ENCODE data around the gene ZNF292.
"Not testable (repeated sequence)": the region's sequence is repeated elsewhere in the genome, so short reads cannot be mapped to it uniquely, and the experiment has no call there.

ZNF292 gene

GRCh38 chr6:87222676-87223075 lies 67.3 kb downstream of the ZNF292 start:
- no peak for DNase-seq

- no peak for DNase-seq
Measured at GRCh38 chr6:87224971-87225370, 69.6 kb downstream of the ZNF292 start.

DNA sequence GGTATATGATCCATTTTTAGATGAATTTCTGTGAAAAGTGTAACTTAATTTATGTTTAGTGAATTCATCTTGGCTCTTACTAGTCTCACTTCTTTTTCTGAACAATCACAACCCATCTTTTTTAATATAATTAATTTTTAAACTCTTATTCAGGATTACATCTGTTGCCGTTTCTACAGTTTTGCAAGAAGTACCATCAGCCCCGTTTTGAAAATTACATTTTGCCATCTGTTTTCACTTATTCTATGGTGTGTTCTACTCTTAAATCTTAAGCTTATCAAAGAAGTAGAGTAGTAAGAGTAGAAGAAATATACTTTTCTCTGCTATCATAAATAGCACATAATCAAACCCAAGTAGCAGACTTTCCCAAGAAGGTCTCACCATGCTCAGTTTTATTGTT lies 70.1 kb downstream of the ZNF292 start:
- no peak for DNase-seq

- DNase-seq = no peak
Measured at GRCh38 chr6:87225937-87226336, 70.6 kb downstream of the ZNF292 start.

- no peak for DNase-seq
Measured at GRCh38 chr6:87230801-87231200, 75.4 kb downstream of the ZNF292 start.

DNA sequence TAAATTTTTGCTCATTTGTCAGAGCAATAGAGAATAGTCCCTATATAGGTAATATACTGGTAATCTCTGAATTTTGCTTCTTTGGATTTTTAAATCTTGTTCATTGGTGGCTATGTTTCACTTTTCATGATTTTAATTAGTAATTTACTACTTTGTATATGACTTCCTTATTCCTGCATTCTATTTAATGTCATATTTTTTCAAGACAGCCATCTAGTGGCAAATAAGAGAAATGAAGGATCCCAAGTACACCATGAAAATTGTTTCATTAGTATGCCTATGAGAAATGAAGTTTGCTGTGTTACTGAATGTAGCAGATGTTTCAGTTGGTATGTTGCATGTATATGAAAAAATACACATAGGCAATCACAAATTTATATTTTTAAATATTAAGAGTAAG lies 82.4 kb downstream of the ZNF292 start:
- no peak for DNase-seq

DNA sequence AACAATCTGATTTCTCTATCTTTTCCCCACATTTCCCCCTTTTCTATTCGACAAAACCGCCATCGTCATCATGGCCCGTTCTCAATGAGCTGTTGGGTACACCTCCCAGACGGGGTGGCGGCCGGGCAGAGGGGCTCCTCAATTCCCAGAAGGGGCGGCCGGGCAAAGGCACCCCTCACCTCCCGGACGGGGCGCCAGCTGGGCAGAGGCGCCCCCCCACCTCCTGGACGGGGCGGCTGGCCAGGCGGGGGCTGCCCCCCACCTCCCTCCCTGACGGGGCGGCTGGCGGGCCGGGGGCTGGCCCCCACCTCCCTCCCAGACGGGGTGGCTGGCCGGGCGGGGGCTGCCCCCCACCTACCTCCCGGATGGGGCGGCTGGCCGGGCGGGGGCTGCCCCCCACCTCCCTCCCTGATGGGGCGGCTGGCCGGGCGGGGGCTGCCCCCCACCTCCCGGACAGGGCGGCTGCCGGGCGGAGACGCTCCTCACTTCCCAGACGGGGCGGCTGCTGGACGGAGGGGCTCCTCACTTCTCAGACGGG lies 83.8 kb downstream of the ZNF292 start:
- not testable (repeated sequence) for DNase-seq

- no peak for DNase-seq
Measured at GRCh38 chr6:87241304-87241703, 85.9 kb downstream of the ZNF292 start.

- no peak for DNase-seq
Measured at GRCh38 chr6:87242311-87242710, 86.9 kb downstream of the ZNF292 start.

GRCh38 chr6:87243812-87244211 lies 88.4 kb downstream of the ZNF292 start:
- DNase-seq = no peak

GRCh38 chr6:87244380-87244779 lies 89.0 kb downstream of the ZNF292 start:
- DNase-seq = no peak

DNA sequence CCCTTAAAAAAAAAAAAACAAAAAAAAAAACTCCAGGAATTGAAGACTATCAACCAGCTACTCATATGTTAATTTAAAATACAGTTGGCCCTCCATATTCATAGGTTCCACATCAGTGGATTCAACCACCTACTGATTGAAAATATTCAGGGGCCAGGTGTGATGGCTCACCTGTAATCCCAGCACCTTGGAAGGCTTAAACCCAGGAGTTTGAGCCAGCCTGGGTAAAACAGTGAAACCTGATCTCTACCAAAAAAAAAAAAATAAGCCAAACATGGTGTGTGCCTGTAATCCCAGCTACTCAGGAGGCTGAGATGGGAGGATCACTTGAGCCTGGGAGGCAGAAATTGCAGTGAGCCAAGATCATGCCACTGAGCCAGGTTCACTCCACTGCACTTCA lies 94.7 kb downstream of the ZNF292 start:
- no peak for DNase-seq

DNA sequence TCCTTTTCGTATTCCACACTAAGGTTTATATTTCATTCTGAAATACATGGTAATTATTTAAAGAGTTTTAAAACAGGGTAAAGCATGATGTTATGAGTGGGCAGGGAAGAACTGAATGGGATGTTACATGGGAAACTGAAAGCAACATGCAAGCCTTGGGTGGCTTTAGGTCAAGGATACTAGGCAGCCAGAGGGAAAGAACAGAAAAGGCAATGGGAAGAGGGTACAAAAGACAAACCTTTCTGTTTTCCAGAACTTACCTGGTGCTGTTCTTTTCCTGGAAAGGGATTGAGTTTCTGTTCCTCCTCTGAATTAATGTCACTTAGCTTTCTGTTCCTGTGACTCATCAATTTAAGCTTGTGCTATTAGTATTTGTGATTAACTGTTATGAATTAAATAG lies 95.9 kb downstream of the ZNF292 start:
- no peak for DNase-seq

DNA sequence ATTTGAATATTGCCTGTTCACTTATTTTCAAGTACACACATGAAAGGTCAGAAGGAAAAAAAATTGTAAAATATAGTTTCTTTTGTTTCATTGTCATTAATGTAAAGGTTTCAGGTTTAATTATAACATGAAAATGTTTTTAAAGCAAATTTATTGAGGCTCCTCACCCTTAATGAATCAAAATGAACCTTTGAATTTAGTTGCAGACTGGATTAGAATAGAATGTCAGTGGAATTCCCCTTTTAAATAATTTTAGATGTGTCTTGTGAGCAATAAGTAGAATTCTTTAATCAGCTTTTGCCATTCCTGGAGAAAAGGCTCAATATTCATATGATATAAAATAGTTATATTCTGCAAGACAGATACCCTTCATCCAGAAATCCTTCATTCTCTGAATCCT lies 96.4 kb downstream of the ZNF292 start:
- DNase-seq = no peak

DNA sequence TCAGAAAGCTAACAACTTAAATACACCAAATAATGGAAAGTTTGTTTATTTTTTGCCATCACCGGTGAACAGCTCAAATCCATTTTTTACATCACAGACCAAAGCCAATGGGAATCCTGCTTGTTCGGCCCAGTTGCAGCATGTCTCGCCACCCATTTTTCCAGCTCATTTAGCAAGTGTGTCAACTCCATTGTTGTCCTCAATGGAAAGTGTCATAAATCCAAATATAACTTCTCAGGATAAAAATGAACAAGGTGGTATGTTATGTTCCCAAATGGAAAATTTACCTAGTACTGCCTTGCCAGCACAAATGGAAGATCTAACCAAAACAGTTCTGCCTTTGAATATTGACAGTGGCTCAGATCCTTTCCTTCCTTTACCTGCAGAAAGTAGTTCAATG lies 101.7 kb downstream of the ZNF292 start:
- no peak for DNase-seq

DNA sequence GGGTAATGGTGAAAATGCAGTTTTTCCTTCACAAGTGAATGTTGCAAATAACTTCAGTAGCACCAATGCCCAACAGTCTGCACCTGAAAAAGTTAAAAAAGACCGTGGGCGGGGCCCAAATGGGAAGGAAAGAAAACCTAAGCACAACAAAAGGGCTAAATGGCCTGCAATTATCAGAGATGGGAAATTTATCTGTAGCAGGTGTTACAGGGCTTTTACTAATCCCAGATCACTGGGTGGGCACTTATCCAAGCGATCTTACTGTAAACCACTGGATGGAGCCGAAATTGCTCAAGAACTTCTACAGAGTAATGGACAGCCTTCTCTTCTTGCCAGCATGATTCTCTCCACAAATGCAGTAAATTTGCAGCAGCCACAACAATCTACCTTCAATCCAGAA lies 102.2 kb downstream of the ZNF292 start:
- DNase-seq = no peak

- DNase-seq = no peak
Measured at GRCh38 chr6:87257975-87258374, 102.6 kb downstream of the ZNF292 start.

DNA sequence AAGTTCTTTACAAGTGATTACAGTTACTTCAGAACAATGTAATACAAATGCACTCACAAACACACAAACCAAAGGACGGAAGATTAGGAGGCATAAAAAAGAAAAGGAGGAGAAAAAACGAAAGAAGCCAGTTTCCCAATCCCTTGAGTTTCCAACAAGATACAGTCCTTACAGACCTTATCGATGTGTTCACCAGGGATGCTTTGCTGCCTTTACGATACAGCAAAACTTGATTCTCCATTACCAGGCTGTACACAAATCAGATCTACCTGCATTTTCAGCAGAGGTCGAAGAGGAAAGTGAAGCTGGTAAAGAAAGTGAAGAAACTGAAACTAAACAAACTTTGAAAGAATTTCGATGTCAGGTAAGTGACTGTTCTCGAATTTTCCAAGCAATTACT lies 104.4 kb downstream of the ZNF292 start:
- DNase-seq = no peak

- no peak for DNase-seq
Measured at GRCh38 chr6:87261534-87261933, 106.2 kb downstream of the ZNF292 start.

DNA sequence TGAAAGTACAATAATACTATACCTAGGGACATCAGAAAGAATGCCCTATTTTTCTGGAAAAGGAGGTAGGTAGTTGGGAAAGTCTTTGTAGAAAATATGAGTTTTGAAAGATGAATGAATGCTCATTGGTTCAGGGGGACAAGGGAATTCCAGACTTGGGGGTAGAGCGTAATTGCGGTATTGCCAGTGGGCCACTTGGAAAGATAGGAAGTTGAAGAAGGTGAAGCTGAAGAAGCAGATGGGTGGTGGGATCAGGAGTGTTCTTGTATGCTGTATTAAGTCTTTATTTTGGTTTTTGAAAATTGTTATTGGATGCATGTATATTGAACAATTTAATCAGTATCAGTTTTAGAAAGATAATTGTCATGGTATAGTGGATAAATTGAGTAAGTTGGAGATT lies 109.1 kb downstream of the ZNF292 start:
- DNase-seq = no peak

GRCh38 chr6:87274660-87275274 lies 119.4 kb downstream of the ZNF292 start:
- no peak for DNase-seq

DNA sequence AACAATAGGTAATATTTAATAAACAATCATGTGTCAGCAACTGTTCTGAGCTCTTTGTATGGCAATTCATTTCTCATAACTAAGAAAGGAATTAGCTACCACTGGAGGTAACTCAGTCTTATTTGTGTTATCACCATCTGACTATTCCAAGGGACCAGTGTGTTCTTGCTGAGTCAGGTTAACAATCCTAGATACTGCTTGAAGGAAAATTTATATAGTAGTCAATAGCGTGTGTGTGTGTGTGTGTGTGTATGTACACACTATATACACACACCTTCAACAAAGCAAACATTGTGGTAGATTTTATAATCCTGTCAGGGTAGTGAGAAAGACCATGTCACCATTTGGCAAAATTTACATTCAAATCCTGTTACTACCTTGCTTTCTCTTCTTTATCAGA lies 121.3 kb downstream of the ZNF292 start:
- no peak for DNase-seq

DNA sequence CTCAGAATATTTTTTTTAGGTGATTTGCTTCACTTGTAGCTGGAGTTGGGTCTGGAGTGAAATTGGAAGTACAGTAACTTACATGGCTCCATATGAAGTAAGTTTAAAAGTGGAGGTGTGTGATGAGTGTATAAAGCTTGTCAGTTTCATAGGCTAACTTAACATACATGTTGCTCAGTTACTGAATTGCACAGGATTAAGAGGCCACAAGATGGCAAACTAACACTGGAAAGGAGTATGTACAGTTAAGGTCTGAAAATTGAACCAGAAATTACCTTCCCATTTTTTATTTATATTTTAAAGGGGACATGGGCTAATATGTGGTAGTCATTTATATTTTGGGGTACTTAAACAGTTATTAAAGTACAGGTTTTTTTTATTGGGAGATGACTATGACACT lies 121.8 kb downstream of the ZNF292 start:
- no peak for DNase-seq

DNA sequence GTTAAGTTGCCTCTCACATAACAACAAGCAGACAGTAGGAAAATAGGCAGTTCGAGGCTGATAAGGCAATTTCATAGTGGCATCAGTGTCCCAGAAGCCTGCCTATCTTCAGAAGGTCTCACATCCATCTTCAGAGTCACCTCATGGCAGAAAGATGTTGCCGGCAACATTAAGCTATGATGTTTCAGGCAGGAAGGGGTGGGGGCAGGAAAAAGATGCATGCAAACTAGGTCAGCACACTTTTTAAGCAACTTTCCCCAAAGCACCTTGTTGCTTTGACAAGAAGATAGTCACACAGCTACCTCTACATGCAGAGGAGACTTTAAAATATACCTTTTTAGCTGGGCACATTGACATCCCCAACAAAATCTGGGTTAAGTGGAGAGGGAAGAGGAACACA lies 123.8 kb downstream of the ZNF292 start:
- no peak for DNase-seq

DNA sequence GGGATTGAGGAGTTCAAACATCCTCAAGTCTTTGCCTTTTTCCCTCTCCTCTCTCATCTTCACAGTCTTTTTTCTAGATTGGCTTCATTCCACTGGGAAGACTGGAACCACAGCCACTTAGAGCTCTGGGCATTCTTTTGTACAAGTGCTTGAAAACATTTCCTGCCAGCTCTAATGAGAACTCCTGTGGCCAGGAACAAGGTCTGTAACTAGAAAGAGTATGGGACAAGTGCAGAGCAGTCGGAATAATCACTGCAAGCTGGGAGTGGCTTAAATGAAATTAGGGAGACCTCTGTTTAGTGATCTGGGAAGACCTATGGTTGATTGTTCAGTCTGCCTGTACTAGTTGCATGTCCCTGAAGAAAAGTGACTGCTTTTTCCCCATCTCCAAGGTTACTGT lies 126.1 kb downstream of the ZNF292 start:
- DNase-seq = no peak

DNA sequence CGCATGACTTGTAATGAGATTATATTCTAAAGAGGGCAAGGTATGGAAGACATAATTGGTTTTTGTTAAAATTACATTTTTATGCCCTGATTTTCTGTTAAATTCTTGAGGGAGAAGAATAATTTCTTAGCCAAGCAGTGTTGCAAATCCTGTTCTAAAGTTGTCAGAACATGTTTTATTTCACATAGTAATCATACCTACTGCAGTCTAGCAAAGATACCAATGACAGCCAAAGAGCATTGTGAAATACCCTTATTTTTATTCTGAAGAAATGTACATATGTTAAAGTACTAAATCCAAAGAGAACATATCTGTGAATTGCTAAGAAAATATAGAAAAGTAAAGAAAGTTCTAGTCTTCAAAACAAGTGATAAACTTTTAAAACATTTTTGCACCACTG lies 127.4 kb downstream of the ZNF292 start:
- DNase-seq = no peak
